CD14-positive monocyte (primary cell): ENCODE measurements around the gene STK4. TPM values are rescaled to one million over a fixed set of nuclear protein-coding genes. Genes with fewer than 3 reads are reported as not detected.
A peak's percentile ranks its signal among the peaks of the same experiment; 100 is the strongest.
"Not testable (repeated sequence)": the region's sequence is repeated elsewhere in the genome, so short reads cannot be mapped to it uniquely, and the experiment has no call there.

ENCODE experiments used
- DNase-seq, 3 donors: peaks; one replicate each; pipeline ENCODE4 v3.0.0-alpha.2; 2011 to 2022
- H2AFZ ChIP-seq: 2 replicates; pipeline ENCODE4 v1.6.0; 2012; ENCODE audit warnings: mild to moderate bottlenecking, low read depth, low read length, inconsistent platforms; ENCODE audit not compliant: insufficient read depth, poor library complexity, severe bottlenecking
- H3K27ac ChIP-seq, 2 donors: 1 replicate in 1 of 2; 2 replicates in 1 of 2; pipeline ENCODE4 v1.5.1; 2012 to 2013; ENCODE audit warnings: low read length in 2 of 2, control low read depth in 1 of 2, inconsistent platforms in 1 of 2, low read depth in 1 of 2, mild to moderate bottlenecking in 1 of 2
- H3K27me3 ChIP-seq, 2 donors: one replicate each; pipeline versions ENCODE4 v1.6.0 to v1.6.1; 2011 to 2013; ENCODE audit warnings: low read length in 2 of 2; ENCODE audit not compliant: control insufficient read depth in 2 of 2, insufficient read depth in 2 of 2
- H3K36me3 ChIP-seq, 2 donors: replicated peaks in 1 of 2; 1 replicate in 1 of 2; 2 replicates in 1 of 2; pipeline versions ENCODE4 v1.5.1 to v1.6.1; 2012 to 2013; ENCODE audit warnings: low read length in 2 of 2, control low read depth in 1 of 2, inconsistent platforms in 1 of 2, mild to moderate bottlenecking in 1 of 2; ENCODE audit not compliant: insufficient read depth in 2 of 2, control insufficient read depth in 1 of 2
- H3K4me1 ChIP-seq, 2 donors: 1 replicate in 1 of 2; 2 replicates in 1 of 2; pipeline versions ENCODE4 v1.5.1 to v1.6.1; 2012 to 2013; ENCODE audit warnings: low read length in 2 of 2, control low read depth in 1 of 2, inconsistent platforms in 1 of 2, mild to moderate bottlenecking in 1 of 2, moderate library complexity in 1 of 2; ENCODE audit not compliant: insufficient read depth in 2 of 2, control insufficient read depth in 1 of 2
- H3K4me2 ChIP-seq: replicated peaks from 2 replicates; pipeline ENCODE3; 2012; ENCODE audit warnings: low read length, moderate library complexity, mild to moderate bottlenecking; ENCODE audit not compliant: poor library complexity, severe bottlenecking; ENCODE audit errors: extremely low read depth
- H3K4me3 ChIP-seq, 3 experiments: fragments of 200-600 bp in 1 of 3; sonication (generic) in 1 of 3; replicated peaks in 1 of 3; 1 replicate in 2 of 3; 2 replicates in 1 of 3; pipeline ENCODE4 v1.5.1; 2011 to 2013; ENCODE audit warnings: low read length in 3 of 3, mild to moderate bottlenecking in 3 of 3, control low read depth in 2 of 3, low read depth in 2 of 3, inconsistent platforms in 1 of 3, moderate library complexity in 1 of 3
- H3K79me2 ChIP-seq: 2 replicates; pipeline ENCODE4 v1.6.0; 2012; ENCODE audit warnings: mild to moderate bottlenecking, control low read depth, inconsistent platforms, low read length, moderate library complexity; ENCODE audit not compliant: insufficient read depth
- H3K9ac ChIP-seq: 2 replicates; pipeline ENCODE4 v1.6.0; 2017; ENCODE audit warnings: low read length, mild to moderate bottlenecking; ENCODE audit not compliant: insufficient read depth, poor library complexity, severe bottlenecking
- H3K9me3 ChIP-seq, 2 donors: replicated peaks in 1 of 2; 1 replicate in 1 of 2; 2 replicates in 1 of 2; pipeline versions ENCODE4 v1.5.1 to v1.6.1; 2012 to 2013; ENCODE audit warnings: low read length in 2 of 2, control low read depth in 1 of 2; ENCODE audit not compliant: control insufficient read depth in 1 of 2, insufficient read depth in 1 of 2
- H4K20me1 ChIP-seq: 2 replicates; pipeline ENCODE4 v1.6.0; 2012; ENCODE audit warnings: mild to moderate bottlenecking, low read length, control low read depth, moderate library complexity; ENCODE audit not compliant: insufficient read depth
- H3K27ac Mint-ChIP-seq, 7 donors: one replicate each; pipeline ENCODE4 v1.8.0; 2020; ENCODE audit warnings: mild to moderate bottlenecking in 7 of 7, mixed read lengths in 7 of 7, moderate library complexity in 6 of 7, inconsistent platforms in 2 of 7
- H3K27me3 Mint-ChIP-seq, 3 donors: one replicate each; pipeline ENCODE4 v1.8.0; 2021 to 2022; ENCODE audit warnings: low read depth in 3 of 3, mild to moderate bottlenecking in 3 of 3, mixed read lengths in 3 of 3, moderate library complexity in 3 of 3, inconsistent platforms in 1 of 3
- H3K36me3 Mint-ChIP-seq, 2 donors: one replicate each; pipeline ENCODE4 v1.8.0; 2020; ENCODE audit warnings: mixed read lengths in 2 of 2, inconsistent platforms in 1 of 2, mild to moderate bottlenecking in 1 of 2
- H3K4me1 Mint-ChIP-seq: one replicate; pipeline ENCODE4 v1.8.0; 2020; ENCODE audit warnings: mild to moderate bottlenecking, mixed read lengths
- H3K4me3 Mint-ChIP-seq, 2 donors: one replicate each; pipeline ENCODE4 v1.8.0; 2020; ENCODE audit warnings: mild to moderate bottlenecking in 2 of 2, mixed read lengths in 2 of 2, moderate library complexity in 1 of 2
- H3K9me3 Mint-ChIP-seq, 7 donors: one replicate each; pipeline ENCODE4 v1.8.0; 2020 to 2022; ENCODE audit warnings: mixed read lengths in 7 of 7, mild to moderate bottlenecking in 6 of 7, moderate library complexity in 6 of 7, inconsistent platforms in 2 of 7
- CTCF ChIP-seq: fragments of 200-600 bp; IDR thresholded peaks from one replicate; pipeline ENCODE4 v1.8.0; 2022; ENCODE audit warnings: antibody characterized with exemption, mild to moderate bottlenecking
- WGBS: methylation state at CpG from one replicate; pipeline ENCODE4 v1.1.5; 2013; ENCODE audit warnings: missing lambda C conversion rate; ENCODE audit not compliant: insufficient coverage; 5-methylcytosine and 5-hydroxymethylcytosine counted together
- intact Hi-C, 2 donors: fragments of 100-400 bp; cut with micrococcal nuclease; formaldehyde crosslinking; loops; one replicate each; pipeline versions ENCODE4 v1.15.0 to v1.15.1; 2023
- polyA plus RNA-seq, 3 donors: library from polyadenylated mRNA; depleted of rRNA in 1 of 3; unstranded in 2 of 3; stranded (reverse) in 1 of 3; fragments of 300-500 nt in 2 of 3; fragments of >200 nt in 1 of 3; fragmentation: Illumina TruSeq in 2 of 3; gene quantifications; 1 replicate in 2 of 3; 2 replicates in 1 of 3; pipeline ENCODE4 v1.2.3, GENCODE V29; 2012 to 2021

The STK4 gene
- polyA plus RNA-seq, 3 donors = 53.0 to 123 (median 69.9) TPM

- Histone ChIP-seq H3K4me2 (no peak overlapping the region), H4K20me1 (peaks cover 100% of the 10 kb centered on the region), H3K36me3 (peaks cover 41 to 89% of the 10 kb centered on the region in 2 donors), H3K4me3 (no peak overlapping the region), H3K4me1 (no peaks in the 10 kb centered on the region), H3K79me2 (peaks cover 59% of the 10 kb centered on the region), H3K9me3 (no peaks in the 10 kb centered on the region), H3K9ac (no peak overlapping the region), H3K27me3 (no peaks in the 10 kb centered on the region), H3K27ac (no peak overlapping the region), H2AFZ (no peak overlapping the region)
- Mint-ChIP-seq H3K27ac (no peak overlapping the region), H3K4me1 (peaks cover 12% of the 10 kb centered on the region), H3K36me3 (peaks cover 61 to 82% of the 10 kb centered on the region in 2 donors), H3K27me3 (no peaks in the 10 kb centered on the region), H3K9me3 (no peaks in the 10 kb centered on the region), H3K4me3 (no peak overlapping the region)
- DNase-seq = peak in 1 of 3 donors; percentile 17
- intact Hi-C loops = no loop called here
- WGBS = 83% methylated on average over 1 of the region's 4 CpGs
- no peak for TF ChIP-seq CTCF
Measured at GRCh38 chr20:45061244-45061643, 94.9 kb downstream of the STK4 start.

GRCh38 chr20:45063107-45063506 is 96.8 kb downstream of the STK4 start:
- Histone ChIP-seq H4K20me1 (peaks cover 100% of the 10 kb centered on the region), H3K79me2 (peaks cover 76% of the 10 kb centered on the region), H3K36me3 (peaks cover 41 to 89% of the 10 kb centered on the region in 2 donors)
- no CpG with 5 or more reads among the region's 2 CpGs for WGBS
- H3K4me2 ChIP-seq, H3K9me3 Mint-ChIP-seq, H3K9ac ChIP-seq, H3K4me1 ChIP-seq, intact Hi-C loops, H2AFZ ChIP-seq, H3K27ac ChIP-seq, H3K27me3 ChIP-seq, H3K27me3 Mint-ChIP-seq, H3K9me3 ChIP-seq, H3K4me3 Mint-ChIP-seq, H3K4me3 ChIP-seq, DNase-seq: not testable (repeated sequence)
- Mint-ChIP-seq H3K27ac (peak overlapping the region in 1 of 7 donors; percentile 23), H3K4me1 (peaks cover 12% of the 10 kb centered on the region), H3K36me3 (peaks cover 63 to 81% of the 10 kb centered on the region in 2 donors)
